Pancreas (tissue), 10 donors: ENCODE measurements around the gene PAQR8. TPM values are rescaled to one million over a fixed set of nuclear protein-coding genes. Genes with fewer than 3 reads are reported as not detected.
A peak's percentile ranks its signal among the peaks of the same experiment; 100 is the strongest.
"Not testable (repeated sequence)": the region's sequence is repeated elsewhere in the genome, so short reads cannot be mapped to it uniquely, and the experiment has no call there.

Source experiments
- ATAC-seq, 4 donors: fragments of 200-7000 bp; cut with Tn5 transposase; one replicate each; pipeline versions ENCODE4 v1.8.0 to v1.9.1; 2020; ENCODE audit warnings: mild to moderate bottlenecking in 4 of 4, moderate library complexity in 4 of 4
- DNase-seq, 6 donors: peaks; one replicate each; pipeline ENCODE4 v3.0.0-alpha.2; 2020
- FAIRE-seq: peaks from 2 replicates; lab custom pipeline; 2012; peaks lifted over from hg19 to GRCh38; lab: Jason Lieb, UNC
- H3K27ac ChIP-seq, 4 donors: fragments of 200-600 bp; sonication (generic); 1 replicate in 3 of 4; 2 replicates in 1 of 4; pipeline versions ENCODE4 v1.5.0 to v1.8.0; 2020
- H3K27me3 ChIP-seq, 4 donors: fragments of 200-600 bp; one replicate each; pipeline ENCODE4 v1.8.0; 2021
- H3K36me3 ChIP-seq, 3 donors: fragments of 200-600 bp; sonication (generic) in 1 of 3; one replicate each; pipeline versions ENCODE4 v1.5.0 to v1.8.0; 2020 to 2021
- H3K4me1 ChIP-seq, 3 donors: fragments of 200-600 bp; one replicate each; pipeline ENCODE4 v1.8.0; 2021
- H3K4me3 ChIP-seq, 4 donors: fragments of 200-600 bp; sonication (generic) in 2 of 4; one replicate each; pipeline versions ENCODE4 v1.5.0 to v1.8.0; 2020 to 2021
- H3K9me3 ChIP-seq, 4 donors: fragments of 200-600 bp; one replicate each; pipeline ENCODE4 v1.8.0; 2021
- WGBS, 2 donors: extraction: QIAGEN DNeasy Blood & Tissue Kit; methylation state at CpG; one replicate each; pipeline ENCODE4 v1.1.7; 2013; 5-methylcytosine and 5-hydroxymethylcytosine counted together
- intact Hi-C, 3 donors: fragments of 100-400 bp; cut with DNase I; formaldehyde crosslinking; loops; one replicate each; pipeline versions ENCODE4 v1.11.1 to v1.14.2; 2022
- polyA plus RNA-seq, 2 donors: library from polyadenylated mRNA; stranded (reverse); fragments of 200-250 nt; gene quantifications; one replicate each; pipeline ENCODE4 v1.2.3, GENCODE V29; 2013
- total RNA-seq, 6 donors: library from RNA; stranded (reverse); fragmentation: NEBNext Ultra II Directional in 4 of 6; extraction: Animal tissue kit (Norgen Biotek cat#: 25700) in 4 of 6; gene quantifications; one replicate each; pipeline versions ENCODE4 v1.2.1 to v1.2.4, GENCODE V29; 2021 to 2023
- TF ChIP-seq, protein P1 (sequence below), 4 donors: fragments of 200-600 bp; sonication (generic) in 3 of 4; IDR thresholded peaks; one replicate each; pipeline versions ENCODE4 v1.5.0 to v1.8.0; 2021; ENCODE audit warnings: antibody characterized with exemption in 4 of 4
- donor health status: healthy with polysubstance abuse.
- donor health status: DM: no; HTN: no; CAD: no; lungs with moderate emphysema.
- donor health status: DM: no; HTN: no; CAD: no.
- donor health status: control.
- donor health status: control.
- donor health status: Bipolar disorder and iron deficiency.
- donor health status: DM: yes; HTN: yes; CAD: no.
- donor health status: DM: no; HTN: no; CAD: no.
- donor health status: DM: no; HTN: no; CAD: no.
- donor health status: DM: yes; HTN: yes; CAD: no.

The PAQR8 gene
- total and polyA plus RNA-seq, 8 donors: 0.71 to 6.1 (median 2.0) TPM

DNA sequence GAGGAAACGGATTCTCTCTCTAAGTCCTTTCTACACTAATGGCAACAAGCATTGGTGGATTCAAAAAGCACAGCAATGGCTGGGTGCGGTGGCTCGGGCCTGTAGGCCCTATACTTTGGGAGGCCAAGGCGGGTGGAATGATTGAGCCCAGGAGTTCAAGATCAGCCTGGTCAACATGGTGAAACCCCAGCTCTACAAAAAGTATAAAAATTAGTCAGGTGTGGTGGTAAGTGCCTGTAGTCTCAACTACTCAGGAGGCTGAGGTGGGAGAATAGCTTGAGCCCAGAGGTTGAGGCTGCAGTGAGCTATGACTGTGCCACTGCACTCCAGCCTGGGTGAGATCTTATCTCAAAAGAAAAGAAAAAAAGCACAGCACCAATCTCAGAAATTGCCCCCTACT is 19.3 kb downstream of the PAQR8 start:
- Histone ChIP-seq H3K36me3 (no peaks in the 10 kb centered on the region), H3K9me3 (no peaks in the 10 kb centered on the region), H3K27ac (no peak overlapping the region), H3K4me1 (peaks cover 0 to 4% (median 0%) of the 10 kb centered on the region in 3 donors), H3K4me3 (no peak overlapping the region), H3K27me3 (no peaks in the 10 kb centered on the region)
- FAIRE-seq (no peak), ATAC-seq (no peak), DNase-seq (no peak)
- intact Hi-C loops: loop anchor here in 1 of 3 donors (10.0 kb wide), 1 partner anchor 86 kb away; no protein-coding TSS in a partner anchor
- TF ChIP-seq, protein P1, sequence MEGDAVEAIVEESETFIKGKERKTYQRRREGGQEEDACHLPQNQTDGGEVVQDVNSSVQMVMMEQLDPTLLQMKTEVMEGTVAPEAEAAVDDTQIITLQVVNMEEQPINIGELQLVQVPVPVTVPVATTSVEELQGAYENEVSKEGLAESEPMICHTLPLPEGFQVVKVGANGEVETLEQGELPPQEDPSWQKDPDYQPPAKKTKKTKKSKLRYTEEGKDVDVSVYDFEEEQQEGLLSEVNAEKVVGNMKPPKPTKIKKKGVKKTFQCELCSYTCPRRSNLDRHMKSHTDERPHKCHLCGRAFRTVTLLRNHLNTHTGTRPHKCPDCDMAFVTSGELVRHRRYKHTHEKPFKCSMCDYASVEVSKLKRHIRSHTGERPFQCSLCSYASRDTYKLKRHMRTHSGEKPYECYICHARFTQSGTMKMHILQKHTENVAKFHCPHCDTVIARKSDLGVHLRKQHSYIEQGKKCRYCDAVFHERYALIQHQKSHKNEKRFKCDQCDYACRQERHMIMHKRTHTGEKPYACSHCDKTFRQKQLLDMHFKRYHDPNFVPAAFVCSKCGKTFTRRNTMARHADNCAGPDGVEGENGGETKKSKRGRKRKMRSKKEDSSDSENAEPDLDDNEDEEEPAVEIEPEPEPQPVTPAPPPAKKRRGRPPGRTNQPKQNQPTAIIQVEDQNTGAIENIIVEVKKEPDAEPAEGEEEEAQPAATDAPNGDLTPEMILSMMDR (IDR thresholded peaks at IDR 0.05): no peak
- 84 to 95% methylated on average over 4 of the region's 4 CpGs for WGBS, 2 donors

DNA sequence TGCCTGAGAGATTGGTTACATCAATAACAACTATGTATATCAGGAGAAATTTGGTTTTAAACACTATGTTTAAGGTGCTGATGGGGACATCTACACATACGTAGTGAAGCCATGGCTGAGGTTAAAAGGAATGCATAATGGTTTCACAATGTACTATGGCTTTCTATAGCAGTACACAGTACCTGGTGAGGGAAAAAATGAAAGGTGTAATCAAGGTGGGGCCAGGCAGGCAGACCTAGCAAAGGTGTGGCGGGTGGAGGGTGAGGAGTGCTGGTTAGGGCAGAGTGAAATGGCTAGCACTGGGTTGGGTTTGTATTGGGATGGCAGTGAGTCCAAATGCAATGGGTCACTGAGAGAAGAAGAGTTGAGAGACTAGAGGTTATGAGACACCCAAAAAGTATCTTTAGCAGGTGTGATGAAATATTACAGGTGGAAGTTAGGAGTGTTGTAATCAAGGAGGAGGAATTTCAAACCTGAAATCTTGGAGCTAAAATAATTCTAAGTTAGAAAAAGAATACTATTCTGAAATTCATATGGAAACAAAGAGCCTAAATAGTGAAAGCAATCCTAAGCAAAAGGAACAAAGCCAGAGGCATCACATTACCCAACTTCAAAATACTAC is 22.3 kb downstream of the PAQR8 start:
- intact Hi-C loops: loop anchor here in 1 of 3 donors (10.0 kb wide), 1 partner anchor 89 kb away; no protein-coding TSS in a partner anchor
- ATAC-seq (no peak), DNase-seq (no peak), FAIRE-seq (no peak)
- Histone ChIP-seq H3K27me3 (no peaks in the 10 kb centered on the region), H3K9me3 (no peaks in the 10 kb centered on the region), H3K36me3 (no peaks in the 10 kb centered on the region), H3K4me1 (peaks cover 4 to 6% (median 4%) of the 10 kb centered on the region in 3 donors), H3K4me3 (no peak overlapping the region), H3K27ac (no peak overlapping the region)
- TF ChIP-seq, protein P1 (IDR thresholded peaks at IDR 0.05): no peak
- 79 to 95% methylated on average over 2 of the region's 2 CpGs for WGBS, 2 donors

DNA sequence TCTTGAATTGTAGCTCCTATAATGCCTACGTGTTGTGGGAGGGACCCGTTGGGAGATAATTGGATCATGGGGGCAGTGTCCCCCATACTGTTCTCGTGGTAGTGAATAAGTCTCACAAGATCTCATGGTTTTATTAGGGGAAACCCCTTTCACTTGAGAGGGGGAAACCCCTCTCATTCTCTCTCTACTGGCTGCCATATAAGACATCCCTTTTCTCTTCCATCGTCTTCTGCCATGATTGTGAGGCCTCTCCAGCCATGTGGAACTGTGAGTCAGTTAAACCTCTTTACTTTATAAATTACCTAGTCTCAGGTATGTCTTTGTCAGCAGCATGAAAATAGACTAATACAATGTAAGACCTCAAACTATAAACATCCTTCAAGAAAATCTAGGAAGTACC is 23.1 kb downstream of the PAQR8 start:
- H3K9me3 ChIP-seq: no peaks in the 10 kb centered on the region
- H3K36me3 ChIP-seq: no peaks in the 10 kb centered on the region
- DNase-seq (no peak), FAIRE-seq (no peak), ATAC-seq (no peak)
- H3K4me3 ChIP-seq: no peak overlapping the region
- intact Hi-C loops: loop anchor here in 1 of 3 donors (10.0 kb wide), 1 partner anchor 90 kb away; no protein-coding TSS in a partner anchor
- TF ChIP-seq, protein P1 (IDR thresholded peaks at IDR 0.05): no peak
- no peak overlapping the region for H3K27ac ChIP-seq
- 83 to 93% methylated on average over 4 of the region's 4 CpGs for WGBS, 2 donors
- no peaks in the 10 kb centered on the region for H3K27me3 ChIP-seq
- H3K4me1 ChIP-seq: peaks cover 9 to 15% (median 12%) of the 10 kb centered on the region in 3 donors

- intact Hi-C loops: loop anchor here in 1 of 3 donors (10.0 kb wide), 1 partner anchor 93 kb away; no protein-coding TSS in a partner anchor
- H3K36me3 ChIP-seq, H3K27me3 ChIP-seq, FAIRE-seq, ATAC-seq, H3K4me3 ChIP-seq, H3K9me3 ChIP-seq, DNase-seq: not testable (repeated sequence)
- Histone ChIP-seq H3K4me1 (peaks cover 9 to 23% (median 21%) of the 10 kb centered on the region in 3 donors), H3K27ac (peak overlapping the region in 1 of 4 donors; percentile 56)
- WGBS, 2 donors: 81 to 84% methylated on average over 4 of the region's 4 CpGs
Observed at GRCh38 chr6:52388119-52388518, 26.2 kb downstream of the PAQR8 start.

DNA sequence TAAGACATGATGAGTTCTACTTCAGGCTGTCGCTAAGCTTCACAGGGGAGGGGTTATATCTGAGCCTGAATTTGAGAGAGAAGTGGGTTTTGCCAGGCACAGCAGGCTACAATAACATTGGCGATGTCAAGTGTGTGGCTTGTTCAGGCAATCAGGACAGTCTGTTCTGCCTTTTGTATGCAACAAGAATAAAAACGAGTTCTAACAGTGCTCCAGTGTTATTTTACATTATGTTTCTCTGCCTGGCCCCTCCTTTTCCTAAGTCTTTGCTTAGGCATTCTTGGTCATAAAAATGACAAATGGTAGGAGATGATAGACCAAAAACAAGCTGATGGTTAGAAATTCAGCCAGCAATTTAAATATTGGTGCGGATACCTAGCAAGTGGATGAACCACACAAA is 26.8 kb downstream of the PAQR8 start:
- FAIRE-seq (no peak), DNase-seq (no peak), ATAC-seq (no peak)
- Histone ChIP-seq H3K4me3 (no peak overlapping the region), H3K27ac (peak overlapping the region; percentile 7 to 58 (median 50)), H3K4me1 (peaks cover 9 to 23% (median 21%) of the 10 kb centered on the region in 3 donors), H3K27me3 (no peaks in the 10 kb centered on the region), H3K36me3 (no peaks in the 10 kb centered on the region), H3K9me3 (no peaks in the 10 kb centered on the region)
- 72 to 79% methylated on average over 4 of the region's 4 CpGs for WGBS, 2 donors
- intact Hi-C loops: loop anchor here in 1 of 3 donors (10.0 kb wide), 1 partner anchor 94 kb away; no protein-coding TSS in a partner anchor
- TF ChIP-seq, protein P1 (IDR thresholded peaks at IDR 0.05): no peak
